Hematopoietic multipotent progenitor cell treated with erythropoietin and hydrocortisone succinate and interleukin-3 and kit ligand, for 6 days (in vitro differentiated cells): ENCODE measurements around the gene TTLL13.
"Not testable (repeated sequence)": the region's sequence is repeated elsewhere in the genome, so short reads cannot be mapped to it uniquely, and the experiment has no call there.

Experiments used
- DNase-seq: peaks from one replicate; pipeline ENCODE4 v3.0.0-alpha.2; 2015

Gene TTLL13

GRCh38 chr15:90240856-90241255, 8.5 kb upstream of the TTLL13 start:
- no peak for DNase-seq

GRCh38 chr15:90241343-90242192, 7.8 kb upstream of the TTLL13 start:
- peak; percentile 36 for DNase-seq

GRCh38 chr15:90243943-90244639, 5.3 kb upstream of the TTLL13 start:
- DNase-seq = no peak

GRCh38 chr15:90248789-90249202, 560 bp upstream of the TTLL13 start:
- DNase-seq = no peak

GRCh38 chr15:90257776-90258175, 8.4 kb downstream of the TTLL13 start:
- no peak for DNase-seq

- DNase-seq = no peak
These were observed 10.2 kb downstream of the TTLL13 start for GRCh38 chr15:90259524-90259923.

GRCh38 chr15:90260731-90261130, 11.4 kb downstream of the TTLL13 start:
- not testable (repeated sequence) for DNase-seq

GRCh38 chr15:90261811-90262210, 12.5 kb downstream of the TTLL13 start:
- no peak for DNase-seq

GRCh38 chr15:90262426-90262825, 13.1 kb downstream of the TTLL13 start:
- DNase-seq = no peak

GRCh38 chr15:90264671-90265070, 15.3 kb downstream of the TTLL13 start:
- DNase-seq = peak; percentile 33

- DNase-seq = peak; percentile 96
These were observed 16.1 kb downstream of the TTLL13 start, which contains the start of gene NGRN for GRCh38 chr15:90265271-90266060. TSS of gene NGRN (plus strand) at chr15:90265672. CDS start at chr15:90265713, 41 bp downstream.

- peak; percentile 58 for DNase-seq
These were observed 16.7 kb downstream of the TTLL13 start for GRCh38 chr15:90266061-90266431.

- peak; percentile 39 for DNase-seq
These were observed 17.1 kb downstream of the TTLL13 start for GRCh38 chr15:90266485-90266884.

GRCh38 chr15:90268415-90268814, 19.1 kb downstream of the TTLL13 start:
- no peak for DNase-seq

- no peak for DNase-seq
These were observed 21.3 kb downstream of the TTLL13 start for GRCh38 chr15:90270502-90271150.

- DNase-seq = no peak
These were observed 22.3 kb downstream of the TTLL13 start for GRCh38 chr15:90271459-90272166.

GRCh38 chr15:90278467-90278866, 29.1 kb downstream of the TTLL13 start:
- not testable (repeated sequence) for DNase-seq

- DNase-seq = not testable (repeated sequence)
These were observed 31.4 kb downstream of the TTLL13 start for GRCh38 chr15:90280743-90281142.

GRCh38 chr15:90281637-90282036, 32.3 kb downstream of the TTLL13 start:
- not testable (repeated sequence) for DNase-seq

GRCh38 chr15:90286678-90287077, 37.3 kb downstream of the TTLL13 start:
- peak; percentile 74 for DNase-seq

- DNase-seq = no peak
These were observed 37.7 kb downstream of the TTLL13 start for GRCh38 chr15:90287101-90287500.

GRCh38 chr15:90287946-90288345, 38.6 kb downstream of the TTLL13 start:
- no peak for DNase-seq
